ENCODE measurements around the gene PDE9A.

The PDE9A gene

GRCh38 chr21:42616446-42616845, 37.0 kb upstream of the PDE9A start:
- H3K27me3 ChIP-seq (ENCODE audit: control insufficient read depth, insufficient read depth, low read length): no peaks in the 10 kb centered on the region
- H3K36me3 ChIP-seq (ENCODE audit: control insufficient read depth, insufficient read depth, low read length): no peaks in the 10 kb centered on the region
- no peak overlapping the region for H3K4me3 ChIP-seq (ENCODE audit: low read depth, low read length)

GRCh38 chr21:42616941-42617340, 36.5 kb upstream of the PDE9A start:
- Histone ChIP-seq H3K9me3 (ENCODE audit: control insufficient read depth, insufficient read depth, low read length) (no peaks in the 10 kb centered on the region), H3K9ac (ENCODE audit: low read depth, low read length) (no peak overlapping the region), H3K4me1 (ENCODE audit: control insufficient read depth, insufficient read depth, low read length) (no peaks in the 10 kb centered on the region), H3K36me3 (ENCODE audit: control insufficient read depth, insufficient read depth, low read length) (no peaks in the 10 kb centered on the region), H3K27me3 (ENCODE audit: control insufficient read depth, insufficient read depth, low read length) (no peaks in the 10 kb centered on the region), H3K4me3 (ENCODE audit: low read depth, low read length) (no peak overlapping the region)

More at GRCh38 chr21:42616446-42616845, 37.0 kb upstream of the PDE9A start:
- H3K9me3 ChIP-seq (ENCODE audit: control insufficient read depth, insufficient read depth, low read length): no peaks in the 10 kb centered on the region
- no peaks in the 10 kb centered on the region for H3K4me1 ChIP-seq (ENCODE audit: control insufficient read depth, insufficient read depth, low read length)
- H3K9ac ChIP-seq (ENCODE audit: low read depth, low read length): no peak overlapping the region

- Histone ChIP-seq H3K27me3 (ENCODE audit: control insufficient read depth, insufficient read depth, low read length) (no peaks in the 10 kb centered on the region), H3K36me3 (ENCODE audit: control insufficient read depth, insufficient read depth, low read length) (no peaks in the 10 kb centered on the region), H3K4me1 (ENCODE audit: control insufficient read depth, insufficient read depth, low read length) (no peaks in the 10 kb centered on the region), H3K9ac (ENCODE audit: low read depth, low read length) (no peak overlapping the region), H3K9me3 (ENCODE audit: control insufficient read depth, insufficient read depth, low read length) (no peaks in the 10 kb centered on the region), H3K4me3 (ENCODE audit: low read depth, low read length) (no peak overlapping the region)
These were observed 35.9 kb upstream of the PDE9A start for GRCh38 chr21:42617486-42617885.

- H3K9me3 ChIP-seq (ENCODE audit: control insufficient read depth, insufficient read depth, low read length): no peaks in the 10 kb centered on the region
- no peaks in the 10 kb centered on the region for H3K36me3 ChIP-seq (ENCODE audit: control insufficient read depth, insufficient read depth, low read length)
- no peak overlapping the region for H3K4me3 ChIP-seq (ENCODE audit: low read depth, low read length)
- H3K27me3 ChIP-seq (ENCODE audit: control insufficient read depth, insufficient read depth, low read length): no peaks in the 10 kb centered on the region
- H3K4me1 ChIP-seq (ENCODE audit: control insufficient read depth, insufficient read depth, low read length): no peaks in the 10 kb centered on the region
- H3K9ac ChIP-seq (ENCODE audit: low read depth, low read length): no peak overlapping the region
These were observed 34.7 kb upstream of the PDE9A start for GRCh38 chr21:42618707-42619102.

GRCh38 chr21:42619166-42619565, 34.3 kb upstream of the PDE9A start:
- H3K4me1 ChIP-seq (ENCODE audit: control insufficient read depth, insufficient read depth, low read length): no peaks in the 10 kb centered on the region
- no peaks in the 10 kb centered on the region for H3K36me3 ChIP-seq (ENCODE audit: control insufficient read depth, insufficient read depth, low read length)
- no peak overlapping the region for H3K4me3 ChIP-seq (ENCODE audit: low read depth, low read length)
- no peaks in the 10 kb centered on the region for H3K9me3 ChIP-seq (ENCODE audit: control insufficient read depth, insufficient read depth, low read length)
- H3K27me3 ChIP-seq (ENCODE audit: control insufficient read depth, insufficient read depth, low read length): no peaks in the 10 kb centered on the region
- H3K9ac ChIP-seq (ENCODE audit: low read depth, low read length): no peak overlapping the region

GRCh38 chr21:42619841-42620240, 33.6 kb upstream of the PDE9A start:
- no peaks in the 10 kb centered on the region for H3K36me3 ChIP-seq (ENCODE audit: control insufficient read depth, insufficient read depth, low read length)
- no peaks in the 10 kb centered on the region for H3K9me3 ChIP-seq (ENCODE audit: control insufficient read depth, insufficient read depth, low read length)
- H3K9ac ChIP-seq (ENCODE audit: low read depth, low read length): no peak overlapping the region
- no peaks in the 10 kb centered on the region for H3K4me1 ChIP-seq (ENCODE audit: control insufficient read depth, insufficient read depth, low read length)
- no peak overlapping the region for H3K4me3 ChIP-seq (ENCODE audit: low read depth, low read length)
- H3K27me3 ChIP-seq (ENCODE audit: control insufficient read depth, insufficient read depth, low read length): no peaks in the 10 kb centered on the region

GRCh38 chr21:42621166-42621818, 32.1 kb upstream of the PDE9A start:
- no peak overlapping the region for H3K4me3 ChIP-seq (ENCODE audit: low read depth, low read length)
- H3K9ac ChIP-seq (ENCODE audit: low read depth, low read length): no peak overlapping the region
- no peaks in the 10 kb centered on the region for H3K36me3 ChIP-seq (ENCODE audit: control insufficient read depth, insufficient read depth, low read length)
- H3K27me3 ChIP-seq (ENCODE audit: control insufficient read depth, insufficient read depth, low read length): no peaks in the 10 kb centered on the region
- no peaks in the 10 kb centered on the region for H3K4me1 ChIP-seq (ENCODE audit: control insufficient read depth, insufficient read depth, low read length)
- no peaks in the 10 kb centered on the region for H3K9me3 ChIP-seq (ENCODE audit: control insufficient read depth, insufficient read depth, low read length)

- Histone ChIP-seq H3K4me3 (ENCODE audit: low read depth, low read length) (no peak overlapping the region), H3K27me3 (ENCODE audit: control insufficient read depth, insufficient read depth, low read length) (no peaks in the 10 kb centered on the region), H3K36me3 (ENCODE audit: control insufficient read depth, insufficient read depth, low read length) (no peaks in the 10 kb centered on the region), H3K4me1 (ENCODE audit: control insufficient read depth, insufficient read depth, low read length) (no peaks in the 10 kb centered on the region), H3K9me3 (ENCODE audit: control insufficient read depth, insufficient read depth, low read length) (no peaks in the 10 kb centered on the region), H3K9ac (ENCODE audit: low read depth, low read length) (no peak overlapping the region)
These were observed 31.6 kb upstream of the PDE9A start for GRCh38 chr21:42621819-42622177.

GRCh38 chr21:42622284-42622683, 31.1 kb upstream of the PDE9A start:
- no peaks in the 10 kb centered on the region for H3K9me3 ChIP-seq (ENCODE audit: control insufficient read depth, insufficient read depth, low read length)
- no peaks in the 10 kb centered on the region for H3K27me3 ChIP-seq (ENCODE audit: control insufficient read depth, insufficient read depth, low read length)

GRCh38 chr21:42623694-42624093, 29.7 kb upstream of the PDE9A start:
- Histone ChIP-seq H3K4me1 (ENCODE audit: control insufficient read depth, insufficient read depth, low read length) (no peaks in the 10 kb centered on the region), H3K9me3 (ENCODE audit: control insufficient read depth, insufficient read depth, low read length) (no peaks in the 10 kb centered on the region), H3K27me3 (ENCODE audit: control insufficient read depth, insufficient read depth, low read length) (no peaks in the 10 kb centered on the region), H3K9ac (ENCODE audit: low read depth, low read length) (no peak overlapping the region), H3K4me3 (ENCODE audit: low read depth, low read length) (no peak overlapping the region), H3K36me3 (ENCODE audit: control insufficient read depth, insufficient read depth, low read length) (no peaks in the 10 kb centered on the region)

More at GRCh38 chr21:42622284-42622683, 31.1 kb upstream of the PDE9A start:
- H3K9ac ChIP-seq (ENCODE audit: low read depth, low read length): no peak overlapping the region
- H3K4me1 ChIP-seq (ENCODE audit: control insufficient read depth, insufficient read depth, low read length): no peaks in the 10 kb centered on the region
- no peaks in the 10 kb centered on the region for H3K36me3 ChIP-seq (ENCODE audit: control insufficient read depth, insufficient read depth, low read length)
- no peak overlapping the region for H3K4me3 ChIP-seq (ENCODE audit: low read depth, low read length)

GRCh38 chr21:42624095-42624790, 29.2 kb upstream of the PDE9A start:
- Histone ChIP-seq H3K9me3 (ENCODE audit: control insufficient read depth, insufficient read depth, low read length) (no peaks in the 10 kb centered on the region), H3K9ac (ENCODE audit: low read depth, low read length) (peak overlapping the region; percentile 12), H3K27me3 (ENCODE audit: control insufficient read depth, insufficient read depth, low read length) (no peaks in the 10 kb centered on the region), H3K4me3 (ENCODE audit: low read depth, low read length) (no peak overlapping the region), H3K4me1 (ENCODE audit: control insufficient read depth, insufficient read depth, low read length) (no peaks in the 10 kb centered on the region), H3K36me3 (ENCODE audit: control insufficient read depth, insufficient read depth, low read length) (no peaks in the 10 kb centered on the region)

- Histone ChIP-seq H3K4me3 (ENCODE audit: low read depth, low read length) (no peak overlapping the region), H3K4me1 (ENCODE audit: control insufficient read depth, insufficient read depth, low read length) (no peaks in the 10 kb centered on the region), H3K36me3 (ENCODE audit: control insufficient read depth, insufficient read depth, low read length) (no peaks in the 10 kb centered on the region), H3K9me3 (ENCODE audit: control insufficient read depth, insufficient read depth, low read length) (no peaks in the 10 kb centered on the region), H3K9ac (ENCODE audit: low read depth, low read length) (no peak overlapping the region), H3K27me3 (ENCODE audit: control insufficient read depth, insufficient read depth, low read length) (no peaks in the 10 kb centered on the region)
These were observed 28.5 kb upstream of the PDE9A start for GRCh38 chr21:42624936-42625335.
